ENCODE measurements around the gene BMP8A. TPM values are rescaled to one million over a fixed set of nuclear protein-coding genes. Genes with fewer than 3 reads are reported as not detected.
A peak's percentile ranks its signal among the peaks of the same experiment; 100 is the strongest.

BMP8A gene
- total and polyA plus RNA-seq, 2 of the 8 experiments (the other 6 are each of a cell fraction or from before 2014, with no cell fraction given): 0.38 to 0.43 TPM

DNA sequence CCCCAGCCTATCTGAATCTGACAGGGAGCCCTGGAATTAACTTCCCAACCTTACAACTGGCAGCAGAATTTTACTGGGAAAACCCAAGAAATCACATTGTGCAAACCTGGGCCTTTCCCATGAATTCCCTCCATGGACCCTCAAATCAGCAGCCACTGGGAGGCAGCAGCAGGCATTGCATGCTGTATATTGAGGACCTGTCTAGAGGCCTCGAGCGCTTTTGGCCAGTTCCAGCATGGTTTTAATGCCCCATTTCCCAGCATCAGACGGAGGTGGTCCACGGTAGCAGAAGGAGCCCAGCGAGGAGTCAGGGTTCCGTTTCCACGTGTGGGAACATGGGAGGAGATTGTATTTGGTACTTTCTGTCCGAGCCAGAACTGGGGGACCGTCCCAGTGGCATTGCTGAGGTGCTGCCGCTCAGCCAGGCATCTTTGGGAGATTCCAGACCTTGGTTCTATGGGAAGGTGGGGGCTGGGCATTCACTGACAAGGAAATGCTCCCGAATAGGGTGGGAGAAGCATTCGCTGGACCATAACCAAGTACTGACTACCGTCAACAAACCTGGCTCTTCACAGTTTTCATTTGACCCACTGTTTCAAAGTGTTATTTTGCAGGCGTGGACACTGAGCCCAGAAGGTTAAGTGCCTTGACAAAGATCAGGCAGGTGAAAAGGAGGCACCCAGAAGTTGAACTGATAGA lies 15.9 kb downstream of the BMP8A start:
- Histone ChIP-seq H3K56ac (replicated peaks; ENCODE audit: insufficient read length, low read depth, low read length) (no peak overlapping the region), H2AFZ (ENCODE audit: low read length) (no peak overlapping the region), H2BK15ac (ENCODE audit: low read length) (0 out of 2 replicates have a peak overlapping the region, but pooled peaks have one; percentile 8), H3K79me1 (ENCODE audit: low read depth, low read length) (no peaks in the 10 kb centered on the region), H2BK20ac (ENCODE audit: low read length) (no peak overlapping the region), H3K27ac (ENCODE audit: low read depth, low read length) (no peak overlapping the region), H3K36me3 (ENCODE audit: control insufficient read depth in 2 of 4, insufficient read depth in 4 of 4, low read length in 3 of 4) (no peaks in the 10 kb centered on the region), H2BK5ac (ENCODE audit: low read depth, low read length) (no peak overlapping the region), H3K18ac (ENCODE audit: extremely low read depth, low read length) (no peak overlapping the region), H4K8ac (ENCODE audit: extremely low read depth, insufficient read depth, low read length) (no peak overlapping the region), H3K23ac (ENCODE audit: insufficient read length) (no peak overlapping the region), H3K4ac (replicated peaks; ENCODE audit: insufficient read length, low read depth, low read length) (no peak overlapping the region), H3K4me2 (ENCODE audit: insufficient read depth in 1 of 2, low read depth in 2 of 2, low read length in 2 of 2) (no peak overlapping the region), H2BK12ac (ENCODE audit: low read depth, low read length) (no peak overlapping the region), H4K5ac (ENCODE audit: insufficient read length, low read depth, low read length) (no peak overlapping the region), H3K27me3 (replicated peaks in 1 of 4; ENCODE audit: control insufficient read depth in 3 of 4, extremely low read depth in 1 of 4, insufficient read depth in 3 of 4, low read length in 3 of 4) (no peaks in the 10 kb centered on the region), H3K4me3 (ENCODE audit: extremely low read depth in 1 of 4, insufficient read depth in 2 of 4, low read depth in 3 of 4, low read length in 4 of 4) (no peak overlapping the region), H4K91ac (replicated peaks; ENCODE audit: insufficient read length, low read length) (no peak overlapping the region), H4K20me1 (replicated peaks in 1 of 2; ENCODE audit: control insufficient read depth in 1 of 2, insufficient read depth in 2 of 2, low read length in 2 of 2) (no peaks in the 10 kb centered on the region), H3K9me3 (ENCODE audit: insufficient read depth in 2 of 2, low read depth in 1 of 2, low read length in 1 of 2) (peaks cover 0 to under 1% of the 10 kb centered on the region in 2 experiments; a peak in 1 of 4 replicates), H3K14ac (ENCODE audit: insufficient read length) (no peak overlapping the region), H2AK5ac (ENCODE audit: low read depth, low read length) (no peak overlapping the region), H2BK120ac (replicated peaks; ENCODE audit: low read depth, low read length) (no peak overlapping the region), H3K4me1 (replicated peaks in 1 of 4; ENCODE audit: control insufficient read depth in 3 of 4, insufficient read depth in 4 of 4, low read length in 3 of 4) (no peaks in the 10 kb centered on the region; a peak in 1 of 7 replicates), H3K79me2 (ENCODE audit: control insufficient read depth in 1 of 2, insufficient read depth in 2 of 2, low read length in 2 of 2) (no peaks in the 10 kb centered on the region), H3K23me2 (ENCODE audit: low read depth, low read length) (no peaks in the 10 kb centered on the region), H3K9ac (replicated peaks in 1 of 4; ENCODE audit: extremely low read depth in 1 of 4, low read depth in 3 of 4, low read length in 3 of 4) (no peak overlapping the region)
- 78% methylated on average over 14 of the region's 14 CpGs; no CpG with 5 or more reads in 1 of the 2 experiments for WGBS, 2 experiments (ENCODE audit: extremely low coverage in 1 of 2, insufficient coverage in 1 of 2, insufficient read length in 1 of 2, insufficient replicate concordance in 2 of 2, low coverage in 1 of 2, low lambda C conversion rate in 2 of 2, missing lambda C conversion rate in 1 of 2)
- FAIRE-seq (no peak), DNase-seq (ENCODE audit: low read depth in 1 of 2, low spot score in 2 of 2) (no peak)
- ChIA-PET POLR2A (ENCODE audit: partially characterized antibody) (no interaction called here), CTCF (ENCODE audit: partially characterized antibody) (interaction anchor here (2.0 kb wide), 1 partner anchor 31 kb away, joined by 12 read pairs; no protein-coding TSS in a partner anchor)
- peak; percentile 60 to 66 for TF ChIP-seq RAD21 (IDR thresholded peaks at IDR 0.05 in 1 of 2, conservative IDR thresholded peaks at IDR 0.05 in 1 of 2; ENCODE audit: low read depth in 2 of 2, low read length in 2 of 2)
- TF ChIP-seq CBX8 (IDR thresholded peaks at IDR 0.05; ENCODE audit: borderline replicate concordance, low read depth, low read length): no peak
- TF ChIP-seq CHD2 (IDR thresholded peaks at IDR 0.05; ENCODE audit: low read length): no peak
- no peak for TF ChIP-seq POU5F1 (IDR thresholded peaks at IDR 0.05; ENCODE audit: low read depth, low read length)
- no peak for TF ChIP-seq ASH2L (IDR thresholded peaks at IDR 0.05; ENCODE audit: low read length)
- TF ChIP-seq SIRT6 (IDR thresholded peaks at IDR 0.05; ENCODE audit: low read length): no peak
- TF ChIP-seq JUND (IDR thresholded peaks at IDR 0.05; ENCODE audit: low read length): no peak
- TF ChIP-seq, protein P1, sequence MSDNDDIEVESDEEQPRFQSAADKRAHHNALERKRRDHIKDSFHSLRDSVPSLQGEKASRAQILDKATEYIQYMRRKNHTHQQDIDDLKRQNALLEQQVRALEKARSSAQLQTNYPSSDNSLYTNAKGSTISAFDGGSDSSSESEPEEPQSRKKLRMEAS (IDR thresholded peaks at IDR 0.05): peak; percentile 53; the same call in 1 of the 2 replicates
- TF ChIP-seq, protein P2, sequence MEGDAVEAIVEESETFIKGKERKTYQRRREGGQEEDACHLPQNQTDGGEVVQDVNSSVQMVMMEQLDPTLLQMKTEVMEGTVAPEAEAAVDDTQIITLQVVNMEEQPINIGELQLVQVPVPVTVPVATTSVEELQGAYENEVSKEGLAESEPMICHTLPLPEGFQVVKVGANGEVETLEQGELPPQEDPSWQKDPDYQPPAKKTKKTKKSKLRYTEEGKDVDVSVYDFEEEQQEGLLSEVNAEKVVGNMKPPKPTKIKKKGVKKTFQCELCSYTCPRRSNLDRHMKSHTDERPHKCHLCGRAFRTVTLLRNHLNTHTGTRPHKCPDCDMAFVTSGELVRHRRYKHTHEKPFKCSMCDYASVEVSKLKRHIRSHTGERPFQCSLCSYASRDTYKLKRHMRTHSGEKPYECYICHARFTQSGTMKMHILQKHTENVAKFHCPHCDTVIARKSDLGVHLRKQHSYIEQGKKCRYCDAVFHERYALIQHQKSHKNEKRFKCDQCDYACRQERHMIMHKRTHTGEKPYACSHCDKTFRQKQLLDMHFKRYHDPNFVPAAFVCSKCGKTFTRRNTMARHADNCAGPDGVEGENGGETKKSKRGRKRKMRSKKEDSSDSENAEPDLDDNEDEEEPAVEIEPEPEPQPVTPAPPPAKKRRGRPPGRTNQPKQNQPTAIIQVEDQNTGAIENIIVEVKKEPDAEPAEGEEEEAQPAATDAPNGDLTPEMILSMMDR (IDR thresholded peaks at IDR 0.05; ENCODE audit: control extremely low read depth in 1 of 3, insufficient read depth in 1 of 3, low read depth in 1 of 3, low read length in 3 of 3): peak; percentile 56 to 70 (median 68)
- no peak for TF ChIP-seq SIN3A (conservative IDR thresholded peaks at IDR 0.05 in 1 of 2, IDR thresholded peaks at IDR 0.05 in 1 of 2; ENCODE audit: low read depth in 1 of 2, low read length in 2 of 2)

All from H1 (cell line).